ENCODE measurements around the gene GPR87. TPM values are rescaled to one million over a fixed set of nuclear protein-coding genes. Genes with fewer than 3 reads are reported as not detected.

GPR87 gene
- total and polyA plus RNA-seq, 9 of the 15 experiments (the other 6 are each of a cell fraction or from before 2014, with no cell fraction given) = not detected

GRCh38 chr3:151290673-151291072 is 25.9 kb downstream of the GPR87 start (continued):
- TF ChIP-seq, protein P1, sequence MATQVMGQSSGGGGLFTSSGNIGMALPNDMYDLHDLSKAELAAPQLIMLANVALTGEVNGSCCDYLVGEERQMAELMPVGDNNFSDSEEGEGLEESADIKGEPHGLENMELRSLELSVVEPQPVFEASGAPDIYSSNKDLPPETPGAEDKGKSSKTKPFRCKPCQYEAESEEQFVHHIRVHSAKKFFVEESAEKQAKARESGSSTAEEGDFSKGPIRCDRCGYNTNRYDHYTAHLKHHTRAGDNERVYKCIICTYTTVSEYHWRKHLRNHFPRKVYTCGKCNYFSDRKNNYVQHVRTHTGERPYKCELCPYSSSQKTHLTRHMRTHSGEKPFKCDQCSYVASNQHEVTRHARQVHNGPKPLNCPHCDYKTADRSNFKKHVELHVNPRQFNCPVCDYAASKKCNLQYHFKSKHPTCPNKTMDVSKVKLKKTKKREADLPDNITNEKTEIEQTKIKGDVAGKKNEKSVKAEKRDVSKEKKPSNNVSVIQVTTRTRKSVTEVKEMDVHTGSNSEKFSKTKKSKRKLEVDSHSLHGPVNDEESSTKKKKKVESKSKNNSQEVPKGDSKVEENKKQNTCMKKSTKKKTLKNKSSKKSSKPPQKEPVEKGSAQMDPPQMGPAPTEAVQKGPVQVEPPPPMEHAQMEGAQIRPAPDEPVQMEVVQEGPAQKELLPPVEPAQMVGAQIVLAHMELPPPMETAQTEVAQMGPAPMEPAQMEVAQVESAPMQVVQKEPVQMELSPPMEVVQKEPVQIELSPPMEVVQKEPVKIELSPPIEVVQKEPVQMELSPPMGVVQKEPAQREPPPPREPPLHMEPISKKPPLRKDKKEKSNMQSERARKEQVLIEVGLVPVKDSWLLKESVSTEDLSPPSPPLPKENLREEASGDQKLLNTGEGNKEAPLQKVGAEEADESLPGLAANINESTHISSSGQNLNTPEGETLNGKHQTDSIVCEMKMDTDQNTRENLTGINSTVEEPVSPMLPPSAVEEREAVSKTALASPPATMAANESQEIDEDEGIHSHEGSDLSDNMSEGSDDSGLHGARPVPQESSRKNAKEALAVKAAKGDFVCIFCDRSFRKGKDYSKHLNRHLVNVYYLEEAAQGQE (IDR thresholded peaks at IDR 0.05; ENCODE audit: borderline replicate concordance) = peak; percentile 16; the same call in 1 of the 2 replicates
- TF ChIP-seq, protein P1 (CRISPR knock-in tag; IDR thresholded peaks at IDR 0.05; ENCODE audit: low read depth) = no peak
- no peak for TF ChIP-seq HIVEP1 (CRISPR knock-in tag; IDR thresholded peaks at IDR 0.05)
- peak; percentile 38 to 58; a peak in 3 of 4 replicates for TF ChIP-seq RAD21 (CRISPR knock-in tag; conservative IDR thresholded peaks at IDR 0.05 in 1 of 2, IDR thresholded peaks at IDR 0.05 in 1 of 2)
- TF ChIP-seq ESRRA (IDR thresholded peaks at IDR 0.05; ENCODE audit: borderline replicate concordance, low read depth) = no peak
- peak in 2 of 3 experiments; percentile 16 to 37; a peak in 2 of 6 replicates for TF ChIP-seq CTCF (IDR thresholded peaks at IDR 0.05 in 2 of 3, conservative IDR thresholded peaks at IDR 0.05 in 1 of 3; ENCODE audit: insufficient read depth in 2 of 3, low read depth in 1 of 3, low read length in 3 of 3)

Data from K562 (cell line).